HepG2 (cell line): Measurements from ENCODE around the gene CDT1. TPM values are rescaled to one million over a fixed set of nuclear protein-coding genes. Genes with fewer than 3 reads are reported as not detected.
A peak's percentile ranks its signal among the peaks of the same experiment; 100 is the strongest.

Source experiments
- ETV6 ChIP-seq: sonication (generic); formaldehyde crosslinking; conservative IDR thresholded peaks from 2 replicates; pipeline ENCODE4 v1.4.0; 2020; ENCODE audit warnings: missing genetic modification reagents
- HNRNPH1 ChIP-seq: fragments of 200-400 bp; formaldehyde crosslinking; optimal IDR thresholded peaks from 2 replicates; pipeline ENCODE3; 2017; ENCODE audit warnings: mild to moderate bottlenecking, low read depth, low read length
- ISL2 ChIP-seq: sonication (generic); formaldehyde crosslinking; IDR thresholded peaks from 2 replicates; pipeline ENCODE4 v1.5.0; 2020; ENCODE audit warnings: missing genetic modification reagents
- JDP2 ChIP-seq: sonication (generic); formaldehyde crosslinking; IDR thresholded peaks from 2 replicates; pipeline ENCODE4 v1.8.1; 2022; ENCODE audit warnings: missing genetic modification reagents, borderline replicate concordance
- MAFG ChIP-seq: sonication (generic); formaldehyde crosslinking; IDR thresholded peaks from 2 replicates; pipeline ENCODE4 v1.5.1; 2020; ENCODE audit warnings: mild to moderate bottlenecking, missing genetic modification reagents
- MLXIP ChIP-seq: sonication (generic); formaldehyde crosslinking; IDR thresholded peaks from 2 replicates; pipeline ENCODE4 v1.9.0; 2021; ENCODE audit warnings: missing genetic modification reagents, borderline replicate concordance
- NPAS2 ChIP-seq: sonication (generic); formaldehyde crosslinking; IDR thresholded peaks from 2 replicates; pipeline ENCODE4 v1.8.0; 2022; ENCODE audit warnings: mild to moderate bottlenecking, missing genetic modification reagents, borderline replicate concordance
- SMARCE1 ChIP-seq: fragments of 450-650 bp; IDR thresholded peaks from 2 replicates; pipeline ENCODE4 v1.6.1; 2017; ENCODE audit warnings: borderline replicate concordance
- SMYD3 ChIP-seq: sonication (generic); formaldehyde crosslinking; IDR thresholded peaks from 2 replicates; pipeline ENCODE4 v1.8.1; 2023; ENCODE audit warnings: mild to moderate bottlenecking, missing genetic modification reagents
- SNAPC5 ChIP-seq: sonication (generic); formaldehyde crosslinking; IDR thresholded peaks from 2 replicates; pipeline ENCODE4 v1.8.1; 2023; ENCODE audit warnings: mild to moderate bottlenecking, missing genetic modification reagents, borderline replicate concordance
- TFAP4 ChIP-seq: sonication (generic); IDR thresholded peaks from 2 replicates; pipeline ENCODE4 v1.6.1; 2016; ENCODE audit warnings: low read depth, borderline replicate concordance
- ZBTB33 ChIP-seq: sonication (generic); formaldehyde crosslinking; IDR thresholded peaks from 2 replicates; pipeline ENCODE4 v1.4.0; 2020; ENCODE audit warnings: missing genetic modification reagents
- ZHX1 ChIP-seq: sonication (generic); formaldehyde crosslinking; IDR thresholded peaks from 2 replicates; pipeline ENCODE4 v1.8.1; 2022; ENCODE audit warnings: low read depth, mild to moderate bottlenecking, missing genetic modification reagents
- ZNF20 ChIP-seq: sonication (generic); formaldehyde crosslinking; IDR thresholded peaks from 2 replicates; pipeline ENCODE4 v1.4.0; 2020; ENCODE audit warnings: mild to moderate bottlenecking, moderate library complexity, missing genetic modification reagents
- ZNF3 ChIP-seq: IDR thresholded peaks from 2 replicates; pipeline ENCODE4 v1.7.0; 2017; ENCODE audit warnings: inconsistent platforms
- ZNF33A ChIP-seq: sonication (generic); formaldehyde crosslinking; IDR thresholded peaks from 2 replicates; pipeline ENCODE4 v1.5.1; 2020; ENCODE audit warnings: missing genetic modification reagents, mild to moderate bottlenecking, moderate library complexity, borderline replicate concordance
- ZNF343 ChIP-seq: sonication (generic); formaldehyde crosslinking; IDR thresholded peaks from 2 replicates; pipeline ENCODE4 v1.4.0; 2020; ENCODE audit warnings: mild to moderate bottlenecking, missing genetic modification reagents
- ZNF382 ChIP-seq: sonication (generic); formaldehyde crosslinking; IDR thresholded peaks from 2 replicates; pipeline ENCODE4 v1.5.0; 2020; ENCODE audit warnings: missing genetic modification reagents, mild to moderate bottlenecking, borderline replicate concordance
- ZNF552 ChIP-seq: sonication (generic); formaldehyde crosslinking; IDR thresholded peaks from 2 replicates; pipeline ENCODE4 v1.9.0; 2022; ENCODE audit warnings: missing genetic modification reagents, mild to moderate bottlenecking, borderline replicate concordance
- ZNF709 ChIP-seq: sonication (generic); formaldehyde crosslinking; IDR thresholded peaks from 2 replicates; pipeline ENCODE4 v1.5.0; 2020; ENCODE audit warnings: mild to moderate bottlenecking, missing genetic modification reagents
- ZNF839 ChIP-seq: sonication (generic); formaldehyde crosslinking; IDR thresholded peaks from 2 replicates; pipeline ENCODE4 v1.4.0; 2020; ENCODE audit warnings: missing genetic modification reagents, mild to moderate bottlenecking, borderline replicate concordance
- polyA plus RNA-seq, 8 experiments: library from polyadenylated mRNA; depleted of rRNA in 3 of 8; stranded (reverse) in 7 of 8; unstranded in 1 of 8; fragments of >200 nt; fragmentation: Illumina TruSeq in 4 of 8; extraction: Trizol in 4 of 8; gene quantifications; 2 replicates each; pipeline versions ENCODE4 v1.2.1 to v1.2.3, GENCODE V29; 2011 to 2016; ENCODE audit warnings: low read depth in 4 of 8, missing spikeins in 1 of 8, mixed read lengths in 1 of 8; ENCODE audit not compliant: insufficient read depth in 1 of 8
- total RNA-seq, 5 experiments: library from RNA; depleted of rRNA; stranded (reverse); fragments of >200 nt; fragmentation: Illumina TruSeq; extraction: Trizol; gene quantifications; 2 replicates each; pipeline ENCODE4 v1.2.3, GENCODE V29; 2016; ENCODE audit warnings: low read depth in 1 of 5

Gene CDT1
- total and polyA plus RNA-seq, 2 of the 13 experiments (the other 11 are each of a cell fraction or from before 2014, with no cell fraction given), result 23.1 to 23.8 TPM

GRCh38 chr16:88759245-88759975 is 44.2 kb upstream of the CDT1 start (continued):
- TF ChIP-seq ZNF552 (peak; percentile 68; the same call in 1 of the 2 replicates), ZNF382 (no peak), TFAP4 (peak; percentile 95), ZNF3 (CRISPR knock-in tag) (no peak), MLXIP (CRISPR knock-in tag) (no peak), ZHX1 (CRISPR knock-in tag) (peak; percentile 78; the same call in 1 of the 2 replicates), SNAPC5 (CRISPR knock-in tag) (no peak), ZNF20 (CRISPR knock-in tag) (no peak), ZNF33A (CRISPR knock-in tag) (no peak), JDP2 (CRISPR knock-in tag) (no peak), ZBTB33 (CRISPR knock-in tag) (peak; percentile 82), NPAS2 (no peak), SMARCE1 (no peak), SMYD3 (no peak), ZNF343 (CRISPR knock-in tag) (peak; percentile 79; the same call in 1 of the 2 replicates), ZNF839 (CRISPR knock-in tag) (no peak), HNRNPH1 (no peak), ETV6 (CRISPR knock-in tag) (peak; percentile 76; the same call in 1 of the 2 replicates), ZNF709 (CRISPR knock-in tag) (0 out of 2 replicates have a peak, but pooled peaks have one; percentile 42), ISL2 (CRISPR knock-in tag) (peak; percentile 66), MAFG (CRISPR knock-in tag) (no peak)
